ENCODE data around the gene TNNT1.

Gene TNNT1

GRCh38 chr19:55171440-55171839 lies 22.4 kb upstream of the TNNT1 start:
- no peak for ATAC-seq
- TF ChIP-seq BACH2 (CRISPR knock-in tag; IDR thresholded peaks at IDR 0.05; ENCODE audit: borderline replicate concordance) (no peak), TSHZ2 (CRISPR knock-in tag; IDR thresholded peaks at IDR 0.05) (no peak), PATZ1 (CRISPR knock-in tag; IDR thresholded peaks at IDR 0.05; ENCODE audit: borderline replicate concordance) (no peak), ZNF70 (CRISPR knock-in tag; IDR thresholded peaks at IDR 0.05) (no peak), RARB (CRISPR knock-in tag; IDR thresholded peaks at IDR 0.05) (no peak), ZFP30 (CRISPR knock-in tag; IDR thresholded peaks at IDR 0.05) (no peak), CSDC2 (CRISPR knock-in tag; IDR thresholded peaks at IDR 0.05) (no peak)

GRCh38 chr19:55169136-55169535 lies 20.1 kb upstream of the TNNT1 start:
- no peak for ATAC-seq
- no peak for TF ChIP-seq ZC3H10 (CRISPR knock-in tag; IDR thresholded peaks at IDR 0.05)
- TF ChIP-seq PPARA (CRISPR knock-in tag; IDR thresholded peaks at IDR 0.05; ENCODE audit: borderline replicate concordance): no peak
- no peak for TF ChIP-seq CREB5 (CRISPR knock-in tag; IDR thresholded peaks at IDR 0.05; ENCODE audit: low read depth)
- no peak for TF ChIP-seq OSR1 (CRISPR knock-in tag; IDR thresholded peaks at IDR 0.05)
- no peak for TF ChIP-seq ZFP30 (CRISPR knock-in tag; IDR thresholded peaks at IDR 0.05)
- TF ChIP-seq SNAI2 (CRISPR knock-in tag; IDR thresholded peaks at IDR 0.05): no peak
- TF ChIP-seq ZNF70 (CRISPR knock-in tag; IDR thresholded peaks at IDR 0.05): no peak
- no peak for TF ChIP-seq ZFP3 (CRISPR knock-in tag; IDR thresholded peaks at IDR 0.05)
- no peak for TF ChIP-seq ISL1 (CRISPR knock-in tag; IDR thresholded peaks at IDR 0.05)
- TF ChIP-seq TOX (CRISPR knock-in tag; IDR thresholded peaks at IDR 0.05; ENCODE audit: borderline replicate concordance): no peak
- TF ChIP-seq ZNF8 (CRISPR knock-in tag; IDR thresholded peaks at IDR 0.05): no peak
- no peak for TF ChIP-seq CSRNP3 (CRISPR knock-in tag; IDR thresholded peaks at IDR 0.05)
- no peak for TF ChIP-seq POU6F1 (CRISPR knock-in tag; IDR thresholded peaks at IDR 0.05; ENCODE audit: borderline replicate concordance, low read depth)
- no peak for TF ChIP-seq GLIS3 (CRISPR knock-in tag; IDR thresholded peaks at IDR 0.05)
- TF ChIP-seq ESRRG (CRISPR knock-in tag; IDR thresholded peaks at IDR 0.05): no peak

- peak; percentile 98 for ATAC-seq
- TF ChIP-seq ZC3H10 (CRISPR knock-in tag; IDR thresholded peaks at IDR 0.05): no peak
- TF ChIP-seq ZFP30 (CRISPR knock-in tag; IDR thresholded peaks at IDR 0.05): no peak
- TF ChIP-seq GLIS3 (CRISPR knock-in tag; IDR thresholded peaks at IDR 0.05): no peak
- no peak for TF ChIP-seq ISL1 (CRISPR knock-in tag; IDR thresholded peaks at IDR 0.05)
- no peak for TF ChIP-seq ZNF70 (CRISPR knock-in tag; IDR thresholded peaks at IDR 0.05)
- no peak for TF ChIP-seq CREB5 (CRISPR knock-in tag; IDR thresholded peaks at IDR 0.05; ENCODE audit: low read depth)
- no peak for TF ChIP-seq OSR1 (CRISPR knock-in tag; IDR thresholded peaks at IDR 0.05)
- TF ChIP-seq RARB (CRISPR knock-in tag; IDR thresholded peaks at IDR 0.05): no peak
- TF ChIP-seq CSRNP3 (CRISPR knock-in tag; IDR thresholded peaks at IDR 0.05): no peak
- no peak for TF ChIP-seq ARNTL (CRISPR knock-in tag; IDR thresholded peaks at IDR 0.05; ENCODE audit: borderline replicate concordance, low read depth)
- no peak for TF ChIP-seq TOX (CRISPR knock-in tag; IDR thresholded peaks at IDR 0.05; ENCODE audit: borderline replicate concordance)
- TF ChIP-seq TCF4 (CRISPR knock-in tag; IDR thresholded peaks at IDR 0.05; ENCODE audit: borderline replicate concordance): no peak
- TF ChIP-seq PPARA (CRISPR knock-in tag; IDR thresholded peaks at IDR 0.05; ENCODE audit: borderline replicate concordance): no peak
- TF ChIP-seq POU6F1 (CRISPR knock-in tag; IDR thresholded peaks at IDR 0.05; ENCODE audit: borderline replicate concordance, low read depth): no peak
- TF ChIP-seq ZNF565 (CRISPR knock-in tag; conservative IDR thresholded peaks at IDR 0.05; ENCODE audit: low read depth): no peak
These were observed 17.7 kb upstream of the TNNT1 start, which contains the start of gene DNAAF3 for GRCh38 chr19:55166530-55167268. Gene DNAAF3 (minus strand): TSS chr19:55166613. CDS start chr19:55166413, 200 bp downstream.

Measured in SK-N-SH treated with all-trans-retinoic acid at 6 μM for 48 hours (cell line).